Measurements from ENCODE around the gene TAP1.

Gene TAP1

DNA sequence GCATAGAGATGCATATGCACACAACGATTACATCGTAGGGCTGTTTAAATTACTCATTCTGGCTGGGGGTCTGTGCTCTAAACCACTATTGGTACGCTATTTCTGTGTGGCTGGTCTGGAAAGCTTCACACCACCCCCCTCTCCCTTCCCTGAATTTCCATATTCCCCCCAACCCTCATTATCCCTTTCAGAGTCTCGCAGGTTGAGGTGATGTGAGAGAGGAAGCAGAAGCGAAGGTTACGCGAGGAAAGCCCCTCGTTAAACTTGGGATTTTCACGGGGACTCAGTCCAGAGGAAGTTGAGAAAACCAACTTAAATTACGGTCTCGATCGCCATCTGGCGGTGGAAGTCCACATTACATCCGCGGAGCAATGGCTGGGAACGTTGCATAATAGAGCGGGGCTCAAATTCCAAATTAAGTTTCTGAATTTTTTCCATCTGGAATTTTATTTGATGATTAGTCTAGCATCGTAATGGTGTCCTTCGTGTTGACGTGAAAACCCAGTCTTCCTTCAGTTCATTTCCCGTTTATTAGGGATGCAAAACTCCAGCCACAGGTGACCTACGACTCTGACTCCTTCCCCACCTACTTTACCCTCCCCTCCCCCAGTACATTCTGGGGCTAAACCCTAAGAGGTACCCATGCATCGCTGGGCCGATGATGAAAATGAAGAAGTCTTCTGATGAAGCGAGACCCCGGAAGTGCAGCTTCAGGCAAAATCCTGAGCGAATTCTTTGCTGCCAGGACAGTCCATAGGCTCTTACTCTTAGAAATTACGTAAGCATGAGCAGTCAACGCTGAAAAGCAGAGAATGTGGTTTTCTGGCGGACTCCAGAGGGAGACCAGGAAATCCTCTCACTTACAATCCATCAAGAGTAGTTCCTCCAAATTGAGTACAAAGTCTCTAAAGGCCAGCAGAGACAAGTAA, 56.4 kb downstream of the TAP1 start:
- DNase-seq = peak; percentile 85

All from CD4-positive, alpha-beta T cell treated with Interleukin-17A for 4 hours (primary cell).